Adipose tissue (tissue), 3 donors: Measurements from ENCODE around the gene SPATA3. TPM values are rescaled to one million over a fixed set of nuclear protein-coding genes. Genes with fewer than 3 reads are reported as not detected.

Source experiments
- H3K27ac ChIP-seq: one replicate; pipeline ENCODE4 v1.5.1; 2013; ENCODE audit warnings: low read depth, low read length
- WGBS, 3 donors: extraction: QIAGEN DNeasy Blood & Tissue Kit; methylation state at CpG; one replicate each; pipeline ENCODE4 v1.1.7; 2013; 5-methylcytosine and 5-hydroxymethylcytosine counted together
- polyA plus RNA-seq, 3 donors: library from polyadenylated mRNA; stranded (reverse); fragments of 200-250 nt; gene quantifications; one replicate each; pipeline ENCODE4 v1.2.3, GENCODE V29; 2013
- donor health status: healthy with polysubstance abuse.
- donor health status: Bipolar disorder and iron deficiency.
- donor health status: healthy.

Gene SPATA3
- polyA plus RNA-seq, 3 donors = not detected

GRCh38 chr2:231037731-231038482 lies 42.0 kb downstream of the SPATA3 start:
- WGBS, 3 donors = 1% methylated on average over 56 to 86 of the region's 104 CpGs
- no peak overlapping the region for H3K27ac ChIP-seq

- 19 to 34% (median 26%) methylated on average over 21 of the region's 21 CpGs for WGBS, 3 donors
- H3K27ac ChIP-seq = no peak overlapping the region
These were observed 42.8 kb downstream of the SPATA3 start for GRCh38 chr2:231038483-231039293.

GRCh38 chr2:231039294-231039664 lies 43.4 kb downstream of the SPATA3 start:
- WGBS, 3 donors = 78 to 82% (median 79%) methylated on average over 6 of the region's 6 CpGs
- H3K27ac ChIP-seq = no peak overlapping the region

GRCh38 chr2:231039821-231040364 lies 44.0 kb downstream of the SPATA3 start:
- WGBS, 3 donors = 69 to 79% (median 70%) methylated on average over 8 of the region's 8 CpGs
- H3K27ac ChIP-seq = no peak overlapping the region

GRCh38 chr2:231041061-231041689 lies 45.3 kb downstream of the SPATA3 start:
- WGBS, 3 donors = 67 to 71% (median 70%) methylated on average over 8 of the region's 8 CpGs
- no peak overlapping the region for H3K27ac ChIP-seq

GRCh38 chr2:231043796-231044195 lies 47.9 kb downstream of the SPATA3 start:
- WGBS, 3 donors = 89 to 95% (median 94%) methylated on average over 4 of the region's 4 CpGs

GRCh38 chr2:231046916-231047273 lies 51.0 kb downstream of the SPATA3 start:
- no peak overlapping the region for H3K27ac ChIP-seq
- 80 to 90% (median 82%) methylated on average over 5 of the region's 5 CpGs for WGBS, 3 donors

More at GRCh38 chr2:231043796-231044195, 47.9 kb downstream of the SPATA3 start:
- no peak overlapping the region for H3K27ac ChIP-seq

- WGBS, 3 donors = 55 to 73% (median 64%) methylated on average over 8 of the region's 8 CpGs
- H3K27ac ChIP-seq = no peak overlapping the region
These were observed 51.5 kb downstream of the SPATA3 start for GRCh38 chr2:231047274-231047922.

- H3K27ac ChIP-seq = no peak overlapping the region
- WGBS, 3 donors = 62 to 74% (median 71%) methylated on average over 10 of the region's 10 CpGs
These were observed 52.3 kb downstream of the SPATA3 start for GRCh38 chr2:231047923-231048915.

- no peak overlapping the region for H3K27ac ChIP-seq
- 59 to 88% (median 86%) methylated on average over 12 of the region's 12 CpGs for WGBS, 3 donors
These were observed 53.5 kb downstream of the SPATA3 start for GRCh38 chr2:231049286-231050017.

GRCh38 chr2:231050018-231050901 lies 54.3 kb downstream of the SPATA3 start:
- no peak overlapping the region for H3K27ac ChIP-seq

GRCh38 chr2:231051116-231051515 lies 55.2 kb downstream of the SPATA3 start:
- 53 to 81% (median 79%) methylated on average over 5 of the region's 5 CpGs for WGBS, 3 donors
- H3K27ac ChIP-seq = no peak overlapping the region

More at GRCh38 chr2:231050018-231050901, 54.3 kb downstream of the SPATA3 start:
- WGBS, 3 donors = 26 to 68% (median 51%) methylated on average over 9 of the region's 9 CpGs

GRCh38 chr2:231052494-231053451 lies 56.9 kb downstream of the SPATA3 start:
- 6 to 7% (median 7%) methylated on average over 61 to 62 of the region's 62 CpGs for WGBS, 3 donors
- H3K27ac ChIP-seq = no peak overlapping the region

GRCh38 chr2:231053846-231054245 lies 57.9 kb downstream of the SPATA3 start:
- 56 to 71% (median 71%) methylated on average over 6 of the region's 6 CpGs for WGBS, 3 donors
- H3K27ac ChIP-seq = no peak overlapping the region
